ENCODE data around the gene BCAN.

- TF ChIP-seq EZH2 (IDR thresholded peaks at IDR 0.05) (no peak), POLR2AphosphoS5 (IDR thresholded peaks at IDR 0.05; ENCODE audit: borderline replicate concordance, low read depth, low read length) (no peak), FOXP2 (optimal IDR thresholded peaks at IDR 0.05; ENCODE audit: control extremely low read depth, extremely low read length, insufficient read depth) (no peak)
Measured at GRCh38 chr1:156681196-156681960, 39.5 kb downstream of the BCAN start.

Data from SK-N-MC (cell line).